HL-60 (cell line): Measurements from ENCODE around the gene TSPEAR.

Experiments used
- DNase-seq, 2 experiments: peaks; one replicate each; pipeline ENCODE4 v3.0.0-alpha.2; 2010 to 2020; ENCODE audit warnings: low read depth in 1 of 2, low spot score in 1 of 2
- H3K27ac ChIP-seq: fragments of 250-450 bp; sonication (Bioruptor Pico); replicated peaks from 2 replicates; pipeline ENCODE4 v1.5.1; 2020; ENCODE audit warnings: mild to moderate bottlenecking, moderate library complexity
- H3K27me3 ChIP-seq: fragments of 250-450 bp; sonication (Bioruptor Pico); 2 replicates; pipeline ENCODE4 v1.5.1; 2021; ENCODE audit warnings: mild to moderate bottlenecking, moderate library complexity; ENCODE audit not compliant: insufficient read depth, poor library complexity, severe bottlenecking
- H3K4me3 ChIP-seq: replicated peaks from 2 replicates; pipeline ENCODE4 v1.5.1; 2011; ENCODE audit warnings: mild to moderate bottlenecking, control low read depth, low read length; ENCODE audit not compliant: insufficient read depth
- CTCF ChIP-seq: IDR thresholded peaks from one replicate; pipeline ENCODE4 v1.5.1; 2011; ENCODE audit warnings: low read length, control low read depth, inconsistent platforms; ENCODE audit not compliant: insufficient read depth
- GABPA ChIP-seq: IDR thresholded peaks from 2 replicates; pipeline ENCODE4 v1.6.1; 2012; ENCODE audit warnings: low read depth
- POLR2AphosphoS5 ChIP-seq: IDR thresholded peaks from 2 replicates; pipeline ENCODE4 v1.6.1; 2012; ENCODE audit warnings: low read depth
- REST ChIP-seq: IDR thresholded peaks from 2 replicates; pipeline ENCODE4 v1.6.1; 2012; ENCODE audit warnings: low read depth; ENCODE audit not compliant: insufficient replicate concordance
- SPI1 ChIP-seq: IDR thresholded peaks from 2 replicates; pipeline ENCODE4 v1.6.1; 2012; ENCODE audit warnings: low read depth, mild to moderate bottlenecking, borderline replicate concordance

Gene TSPEAR

DNA sequence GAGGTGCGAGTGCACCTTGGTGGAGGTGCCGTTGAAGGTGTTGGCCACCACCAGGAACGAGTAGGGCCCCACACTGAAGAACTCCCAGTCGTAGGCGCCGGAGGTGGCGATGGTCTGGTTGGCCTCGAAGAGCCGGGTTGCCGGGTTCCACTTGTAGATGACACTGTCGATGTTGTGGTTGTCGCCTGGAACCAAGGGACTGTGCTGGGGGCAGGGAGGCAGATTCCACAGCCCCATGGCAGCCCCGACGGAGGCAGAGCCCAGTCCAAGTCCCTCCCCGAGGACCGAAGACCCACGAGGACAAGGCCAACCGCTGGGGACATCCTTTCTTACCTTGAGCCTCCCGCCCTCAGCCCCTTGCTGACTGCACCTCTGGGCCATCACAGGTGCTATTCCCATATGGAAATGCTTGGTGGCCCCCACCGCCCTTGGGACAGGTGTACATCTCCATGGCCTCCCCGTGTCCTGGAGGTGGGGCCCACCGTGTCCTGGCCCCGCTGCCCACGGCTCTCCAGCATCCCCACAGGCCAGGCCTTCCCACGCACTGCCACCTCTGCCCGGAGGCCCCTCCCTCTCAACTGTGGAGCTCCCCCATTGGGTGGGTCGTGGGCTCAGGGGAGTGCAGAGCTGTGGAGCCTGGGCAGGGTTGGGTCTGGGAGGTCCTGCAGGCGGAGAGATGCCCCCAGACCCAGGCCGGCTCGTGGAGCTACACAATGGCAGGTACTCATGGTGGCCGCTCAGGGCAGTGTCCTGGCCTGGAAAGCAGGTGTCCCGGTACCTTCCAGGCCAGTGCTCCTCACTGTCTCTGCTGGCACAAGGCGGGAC lies 189.2 kb downstream of the TSPEAR start:
- DNase-seq: no peak
- TF ChIP-seq GABPA: no peak
- TF ChIP-seq POLR2AphosphoS5: no peak
- no peak for TF ChIP-seq REST
- no peak for TF ChIP-seq CTCF
- no peak for TF ChIP-seq SPI1
- Histone ChIP-seq H3K27me3 (no peaks in the 10 kb centered on the region), H3K27ac (no peak overlapping the region), H3K4me3 (no peak overlapping the region)

GRCh38 chr21:44521301-44521927 lies 190.0 kb downstream of the TSPEAR start:
- Histone ChIP-seq H3K27ac (no peak overlapping the region), H3K4me3 (no peak overlapping the region), H3K27me3 (no peaks in the 10 kb centered on the region)
- TF ChIP-seq CTCF: no peak
- TF ChIP-seq REST: no peak
- TF ChIP-seq POLR2AphosphoS5: no peak
- no peak for TF ChIP-seq GABPA
- no peak for TF ChIP-seq SPI1
- DNase-seq: no peak

GRCh38 chr21:44520326-44521300 lies 190.8 kb downstream of the TSPEAR start:
- H3K27ac ChIP-seq: no peak overlapping the region
- TF ChIP-seq GABPA (no peak), CTCF (no peak), REST (no peak), SPI1 (no peak), POLR2AphosphoS5 (no peak)
- no peak overlapping the region for H3K4me3 ChIP-seq
- no peaks in the 10 kb centered on the region for H3K27me3 ChIP-seq
- DNase-seq: no peak
